ENCODE results near the gene MTR.

DNA sequence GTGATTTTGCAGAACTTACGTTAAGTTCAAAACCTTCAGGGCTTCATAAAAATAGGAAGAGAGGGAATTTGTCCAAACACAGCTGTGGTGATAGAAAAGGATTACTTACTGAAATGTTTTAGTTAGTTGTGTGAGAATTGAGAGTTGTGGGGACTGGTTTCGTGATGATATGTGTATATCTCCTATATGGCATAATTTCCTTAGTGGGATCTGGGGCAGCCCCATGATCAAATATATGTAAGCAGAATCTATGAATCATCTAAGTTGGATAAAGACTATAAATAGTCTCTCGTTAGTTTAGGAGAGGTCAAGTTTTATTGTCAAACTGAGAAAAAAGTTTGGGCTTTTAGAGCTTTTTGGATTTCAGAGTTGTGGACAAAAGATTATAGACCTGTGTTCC, 14.9 kb downstream of the MTR start:
- no peak for TF ChIP-seq EZH2 (IDR thresholded peaks at IDR 0.05; ENCODE audit: borderline replicate concordance, low read length)
- TF ChIP-seq CTCF (IDR thresholded peaks at IDR 0.05; ENCODE audit: low read length) = no peak
